Measurements from ENCODE around the gene APBA2.

DNA sequence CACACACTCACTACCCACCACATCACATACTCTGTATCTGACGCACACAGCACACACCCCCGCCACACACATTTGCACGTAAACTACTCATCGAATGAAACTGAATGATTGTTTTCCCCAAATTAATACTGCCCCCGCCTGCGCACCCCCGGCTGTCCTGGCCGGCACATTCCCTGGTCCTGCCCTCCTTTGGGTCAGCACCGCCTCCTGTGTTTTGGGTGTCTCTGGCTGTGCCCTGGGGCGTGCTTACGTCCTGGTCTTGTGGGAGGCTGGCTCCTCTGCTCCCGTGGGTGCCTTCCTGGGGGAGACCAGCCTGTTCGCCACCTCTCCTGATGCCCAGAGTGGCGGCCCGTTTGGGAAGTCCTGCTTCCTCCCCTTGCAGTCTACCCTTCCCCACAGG lies 30.2 kb downstream of the APBA2 start:
- TF ChIP-seq, protein P1, sequence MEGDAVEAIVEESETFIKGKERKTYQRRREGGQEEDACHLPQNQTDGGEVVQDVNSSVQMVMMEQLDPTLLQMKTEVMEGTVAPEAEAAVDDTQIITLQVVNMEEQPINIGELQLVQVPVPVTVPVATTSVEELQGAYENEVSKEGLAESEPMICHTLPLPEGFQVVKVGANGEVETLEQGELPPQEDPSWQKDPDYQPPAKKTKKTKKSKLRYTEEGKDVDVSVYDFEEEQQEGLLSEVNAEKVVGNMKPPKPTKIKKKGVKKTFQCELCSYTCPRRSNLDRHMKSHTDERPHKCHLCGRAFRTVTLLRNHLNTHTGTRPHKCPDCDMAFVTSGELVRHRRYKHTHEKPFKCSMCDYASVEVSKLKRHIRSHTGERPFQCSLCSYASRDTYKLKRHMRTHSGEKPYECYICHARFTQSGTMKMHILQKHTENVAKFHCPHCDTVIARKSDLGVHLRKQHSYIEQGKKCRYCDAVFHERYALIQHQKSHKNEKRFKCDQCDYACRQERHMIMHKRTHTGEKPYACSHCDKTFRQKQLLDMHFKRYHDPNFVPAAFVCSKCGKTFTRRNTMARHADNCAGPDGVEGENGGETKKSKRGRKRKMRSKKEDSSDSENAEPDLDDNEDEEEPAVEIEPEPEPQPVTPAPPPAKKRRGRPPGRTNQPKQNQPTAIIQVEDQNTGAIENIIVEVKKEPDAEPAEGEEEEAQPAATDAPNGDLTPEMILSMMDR (IDR thresholded peaks at IDR 0.05), result no peak
- no peak for TF ChIP-seq POLR2AphosphoS5 (IDR thresholded peaks at IDR 0.05)
